A549 treated with CORT108297 at 1 μM for 4 hours (cell line): Measurements from ENCODE around the gene PRDM5. TPM values are rescaled to one million over a fixed set of nuclear protein-coding genes. Genes with fewer than 3 reads are reported as not detected.

Experiments used
- total RNA-seq: library from RNA; stranded (reverse); fragments of 200-300 nt; extraction: Qiagen RNA extraction; gene quantifications from 5 replicates; pipeline ENCODE4 v1.2.3, GENCODE V29; 2022

PRDM5 gene
- 3.3 to 4.8 TPM (median 4.2 TPM) in 5 replicates for total RNA-seq

GRCh38 chr4:120922381-120923206 is at the start of gene PRDM5:
Gene PRDM5 (minus strand): TSS chr4:120922726. CDS start chr4:120922608, 118 bp downstream.

Other genes starting within 250 kb of the PRDM5 start
- gene NDNF, start 149.8 kb upstream of the PRDM5 start, total RNA-seq = not detected in 5 replicates
- gene TNIP3, start 241.6 kb upstream of the PRDM5 start, total RNA-seq = 0.14 to 0.66 TPM (median 0.53 TPM) in 5 replicates